RCC 7860 (cell line): ENCODE measurements around the gene AQP4.

ENCODE experiments used
- DNase-seq: peaks from one replicate; pipeline ENCODE4 v3.0.0-alpha.2; 2015; ENCODE audit warnings: low spot score
- FAIRE-seq: peaks from 2 replicates; lab custom pipeline; 2012; peaks lifted over from hg19 to GRCh38; lab: Jason Lieb, UNC

The AQP4 gene

GRCh38 chr18:26840965-26841364, 24.5 kb downstream of the AQP4 start:
- DNase-seq (no peak), FAIRE-seq (no peak)

GRCh38 chr18:26839609-26840008, 25.9 kb downstream of the AQP4 start:
- FAIRE-seq (no peak), DNase-seq (no peak)

- FAIRE-seq (no peak), DNase-seq (no peak)
These were observed 33.2 kb downstream of the AQP4 start for GRCh38 chr18:26832302-26832701.

DNA sequence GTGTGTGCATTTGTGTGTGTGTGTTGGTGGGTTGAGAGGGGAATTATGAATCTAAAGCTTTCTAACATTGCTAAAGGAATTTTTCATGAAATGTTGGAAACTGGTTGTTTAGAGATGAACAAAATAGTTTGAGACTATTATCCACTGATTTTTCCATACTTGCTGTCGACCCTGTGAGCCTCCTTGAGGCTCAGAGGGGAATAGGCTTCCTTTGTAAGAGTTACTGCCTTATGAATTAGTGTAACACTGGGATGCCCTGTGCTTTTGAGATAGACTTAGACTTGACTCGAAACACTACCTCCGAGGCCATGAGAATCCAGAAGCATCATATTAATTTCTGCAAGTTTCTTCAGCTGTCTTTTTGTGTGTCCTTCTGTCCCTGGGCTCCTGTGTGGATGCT, 37.9 kb downstream of the AQP4 start:
- DNase-seq (no peak), FAIRE-seq (no peak)

- FAIRE-seq: no peak
- DNase-seq: no peak
These were observed 38.8 kb downstream of the AQP4 start for GRCh38 chr18:26826656-26827235.

DNA sequence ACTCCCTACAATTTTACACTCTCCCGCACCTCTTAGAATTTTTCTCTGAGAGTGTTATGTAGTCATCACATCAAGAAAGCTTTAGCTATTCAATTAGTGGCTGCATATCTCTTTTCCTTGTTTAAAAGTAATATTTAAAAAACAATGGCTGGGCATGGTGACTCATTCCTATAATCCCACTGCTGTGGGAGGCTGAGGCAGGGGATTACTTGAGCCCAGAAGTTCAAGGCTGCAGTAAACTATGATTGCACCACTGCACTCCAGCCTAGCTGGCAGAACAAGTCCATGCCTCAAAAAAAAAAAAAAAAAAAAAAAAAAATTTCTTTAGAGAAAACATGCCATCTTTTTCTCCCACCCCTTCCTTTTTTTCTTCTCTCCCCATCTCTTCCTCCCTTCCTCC, 44.3 kb downstream of the AQP4 start:
- FAIRE-seq: no peak

GRCh38 chr18:26819046-26819445, 46.5 kb downstream of the AQP4 start:
- FAIRE-seq: no peak
- DNase-seq: no peak

More for the DNA sequence above, 44.3 kb downstream of the AQP4 start:
- DNase-seq: no peak

DNA sequence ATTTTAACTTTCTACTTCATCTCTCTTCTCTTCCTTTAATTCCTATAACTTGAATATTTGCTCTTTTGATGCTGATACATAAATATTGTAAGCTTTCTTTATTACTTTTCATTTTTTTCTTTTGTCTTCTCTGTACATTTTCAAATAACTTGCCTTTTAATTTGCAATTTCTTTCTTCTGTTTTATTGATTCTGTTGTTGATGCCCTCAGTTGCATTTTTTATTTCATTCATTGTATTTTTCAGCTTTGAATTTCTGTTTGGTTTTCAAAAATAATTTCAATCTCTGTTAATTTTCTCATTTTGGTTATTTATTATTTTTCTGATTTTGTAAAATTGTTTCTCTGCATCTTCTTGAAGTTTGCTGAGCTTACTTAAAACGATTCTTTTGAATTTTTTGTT, 47.0 kb downstream of the AQP4 start:
- FAIRE-seq (no peak), DNase-seq (no peak)

DNA sequence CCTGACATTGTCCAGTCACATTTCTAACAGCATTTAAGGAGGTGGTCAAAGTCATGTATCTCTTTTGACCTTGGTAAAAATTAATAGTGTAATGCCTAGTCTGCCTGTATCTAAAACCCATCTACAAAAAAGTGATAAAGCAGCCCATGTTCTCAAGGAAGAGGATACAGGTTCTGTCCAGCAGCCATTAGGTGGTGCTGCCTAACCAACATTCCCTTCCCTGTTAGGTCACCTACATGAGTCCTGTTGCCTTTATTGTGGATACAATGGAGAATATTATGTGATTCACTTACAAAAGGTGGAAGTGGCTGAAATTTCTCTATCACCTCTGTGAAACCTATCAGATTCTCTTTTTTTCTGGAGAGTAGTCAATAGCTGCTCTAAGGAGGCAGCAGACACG, 52.5 kb downstream of the AQP4 start:
- DNase-seq: no peak
- no peak for FAIRE-seq

- DNase-seq (no peak), FAIRE-seq (no peak)
These were observed 53.0 kb downstream of the AQP4 start for GRCh38 chr18:26812462-26812861.

DNA sequence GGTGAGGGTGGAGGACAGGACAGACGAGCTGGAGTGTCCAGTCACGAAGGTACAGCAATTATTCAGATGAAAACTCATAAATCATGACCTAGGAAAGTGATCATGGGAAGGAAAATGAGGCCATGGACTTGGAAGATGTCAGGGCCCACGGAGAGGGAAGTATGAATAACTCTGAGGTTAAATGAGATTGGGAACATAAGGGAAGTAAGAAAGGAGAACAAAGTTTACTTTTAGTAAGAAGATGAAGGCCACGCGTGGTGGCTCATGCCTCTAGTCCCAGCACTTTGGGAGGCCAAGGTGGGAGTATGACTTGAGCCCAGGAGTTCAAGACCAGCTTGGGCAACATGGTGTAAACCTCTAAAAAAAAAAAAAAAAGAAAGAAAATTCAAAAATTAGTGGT, 56.2 kb downstream of the AQP4 start:
- no peak for FAIRE-seq
- no peak for DNase-seq

- FAIRE-seq: no peak
These were observed 59.3 kb downstream of the AQP4 start for GRCh38 chr18:26806224-26806623.

GRCh38 chr18:26804519-26804918, 61.0 kb downstream of the AQP4 start:
- no peak for DNase-seq
- no peak for FAIRE-seq

More at GRCh38 chr18:26806224-26806623, 59.3 kb downstream of the AQP4 start:
- no peak for DNase-seq

DNA sequence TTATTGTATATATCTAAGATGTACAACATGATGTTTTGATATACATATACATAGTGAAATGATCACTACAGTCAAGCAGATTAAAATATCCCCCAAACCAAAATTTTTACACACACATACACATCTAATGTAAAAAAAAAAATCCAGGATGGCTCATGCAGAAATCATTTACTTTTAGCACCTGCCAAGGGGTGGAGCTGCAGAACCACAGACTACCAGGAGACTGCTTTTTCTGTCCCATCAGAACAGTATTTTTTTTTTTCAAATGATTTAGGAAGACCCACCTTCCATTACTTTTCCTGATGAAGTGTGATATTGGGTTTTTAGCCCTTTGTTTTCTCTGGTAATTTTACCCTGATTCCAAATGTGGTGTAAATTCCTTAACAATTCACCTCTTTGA, 61.9 kb downstream of the AQP4 start:
- DNase-seq (no peak), FAIRE-seq (no peak)

DNA sequence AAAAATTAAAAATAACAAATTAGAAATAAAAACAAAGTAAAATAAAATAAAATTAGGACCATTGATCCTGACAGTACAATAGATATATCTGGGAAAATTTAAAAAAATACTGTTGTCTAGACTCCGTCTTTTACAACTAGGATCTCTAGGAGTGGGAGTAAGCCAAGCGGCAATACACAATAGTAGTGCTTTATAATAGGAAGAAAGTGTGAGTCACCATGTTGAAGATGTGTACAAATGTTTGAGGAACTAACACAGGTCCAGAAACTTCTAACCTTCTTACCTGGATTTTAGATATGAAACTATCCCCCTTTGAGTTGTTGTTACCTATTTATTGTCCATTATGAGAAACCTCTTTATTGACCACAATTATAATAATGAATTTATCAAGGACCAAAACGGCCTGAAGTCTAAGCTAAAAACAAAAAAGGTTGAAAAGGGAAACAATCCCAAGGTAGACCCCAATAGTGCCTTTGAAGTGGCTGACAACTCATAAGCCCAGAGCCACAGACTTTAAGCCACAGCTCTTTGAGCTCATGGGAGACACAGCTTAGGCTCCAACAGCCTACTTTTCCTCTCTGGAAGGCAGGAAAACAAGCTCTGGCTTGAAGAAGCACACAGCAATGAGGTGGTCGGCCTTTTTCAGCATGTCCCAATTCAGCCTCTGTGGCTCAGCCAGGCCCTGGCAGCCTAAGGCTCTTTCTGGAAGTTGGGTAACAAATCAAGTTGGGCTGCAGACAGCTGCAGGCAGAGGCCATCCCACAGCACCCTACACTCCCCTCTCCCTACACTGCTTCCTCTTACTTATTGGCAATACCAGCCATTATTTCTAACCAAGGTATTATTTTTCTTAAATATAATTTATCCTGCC, 62.9 kb downstream of the AQP4 start:
- DNase-seq (no peak), FAIRE-seq (no peak)
